K562 (cell line): ENCODE results near the gene CCDC7. TPM values are rescaled to one million over a fixed set of nuclear protein-coding genes. Genes with fewer than 3 reads are reported as not detected.

ENCODE experiments used
- FUS ChIP-seq: fragments of 200-400 bp; formaldehyde crosslinking; optimal IDR thresholded peaks from 2 replicates; pipeline ENCODE3; 2017; ENCODE audit warnings: low read depth, low read length
- GATAD2A ChIP-seq: fragments of 450-650 bp; IDR thresholded peaks from 2 replicates; pipeline ENCODE4 v1.6.1; 2017
- GTF2E2 ChIP-seq: fragments of 200-800 bp; sonication (Bioruptor generic); IDR thresholded peaks from 2 replicates; pipeline ENCODE4 v1.6.1; 2016; ENCODE audit warnings: missing genetic modification characterization, missing compliant biosample characterization
- MEF2D ChIP-seq: conservative IDR thresholded peaks from 2 replicates; pipeline ENCODE4 v1.6.1; 2016; ENCODE audit warnings: low read depth, missing genetic modification characterization, missing compliant biosample characterization
- PCBP2 ChIP-seq: fragments of 200-400 bp; formaldehyde crosslinking; IDR thresholded peaks from 2 replicates; pipeline ENCODE4 v1.6.1; 2018; ENCODE audit warnings: low read length, low read depth, mild to moderate bottlenecking, moderate library complexity; ENCODE audit not compliant: poor library complexity, severe bottlenecking
- PHB ChIP-seq: fragments of 250-450 bp; sonication (Bioruptor Pico); IDR thresholded peaks from 2 replicates; pipeline ENCODE4 v1.5.0; 2021
- RAD21 ChIP-seq, 2 experiments: fragments of 250-450 bp in 1 of 2; fragments of 450-650 bp in 1 of 2; sonication (Bioruptor Pico) in 1 of 2; formaldehyde crosslinking in 1 of 2; IDR thresholded peaks in 1 of 2; conservative IDR thresholded peaks in 1 of 2; 2 replicates each; pipeline versions ENCODE4 v1.4.0 to v1.8.0; 2020 to 2022; ENCODE audit warnings: mild to moderate bottlenecking in 2 of 2, moderate library complexity in 1 of 2
- SREBF1 ChIP-seq: fragments of 150-350 bp; IDR thresholded peaks from 2 replicates; pipeline ENCODE4 v1.6.1; 2014; ENCODE audit warnings: antibody characterized with exemption, low read depth, low read length, borderline replicate concordance
- TAF7 ChIP-seq: fragments of 450-650 bp; IDR thresholded peaks from 2 replicates; pipeline ENCODE4 v1.6.1; 2016; ENCODE audit warnings: missing genetic modification characterization, missing compliant biosample characterization
- TRIM24 ChIP-seq, 2 experiments: fragments of 450-650 bp; IDR thresholded peaks; 2 replicates each; pipeline ENCODE4 v1.6.1; 2016
- ZC3H4 ChIP-seq: sonication (generic); formaldehyde crosslinking; IDR thresholded peaks from 2 replicates; pipeline ENCODE4 v1.9.0; 2021; ENCODE audit warnings: missing genetic modification reagents, borderline replicate concordance
- ZNF584 ChIP-seq: fragments of 200-800 bp; sonication (Bioruptor generic); IDR thresholded peaks from 2 replicates; pipeline ENCODE4 v1.6.1; 2016; ENCODE audit warnings: low read depth, mild to moderate bottlenecking, missing genetic modification characterization, missing compliant biosample characterization
- ZNF589 ChIP-seq: fragments of 200-800 bp; sonication (Bioruptor generic); IDR thresholded peaks from 2 replicates; pipeline ENCODE4 v1.6.1; 2016; ENCODE audit warnings: low read depth, missing genetic modification characterization, missing compliant biosample characterization
- polyA plus RNA-seq, 8 experiments: library from polyadenylated mRNA; depleted of rRNA in 4 of 8; stranded (reverse) in 5 of 8; unstranded in 3 of 8; fragments of >200 nt; fragmentation: Nextera tagmentation in 2 of 8; fragmentation: Illumina TruSeq in 1 of 8; extraction: Ambion mirVana in 2 of 8; extraction: Trizol in 1 of 8; gene quantifications; 2 replicates each; pipeline versions ENCODE4 v1.2.1 to v1.2.3, GENCODE V29; 2011 to 2014; ENCODE audit warnings: inconsistent platforms in 1 of 8, missing spikeins in 1 of 8
- total RNA-seq, 7 experiments: library from RNA; depleted of rRNA in 6 of 7; stranded (reverse); fragments of >200 nt in 6 of 7; fragmentation: Illumina TruSeq in 2 of 7; extraction: Trizol in 2 of 7; gene quantifications; 2 replicates each; pipeline versions ENCODE4 v1.2.1 to v1.2.3, GENCODE V29; 2011 to 2021; ENCODE audit warnings: low replicate concordance in 1 of 7
- TF ChIP-seq, protein P1 (sequence below): sonication (generic); formaldehyde crosslinking; IDR thresholded peaks from 2 replicates; pipeline ENCODE4 v1.8.0; 2022; ENCODE audit warnings: mild to moderate bottlenecking, missing genetic modification reagents
- TF ChIP-seq, protein P2 (sequence below): fragments of 250-450 bp; sonication (Bioruptor Pico); IDR thresholded peaks from 2 replicates; pipeline ENCODE4 v1.8.0; 2021; ENCODE audit warnings: moderate library complexity, mild to moderate bottlenecking, inconsistent platforms
- TF ChIP-seq, protein P3 (sequence below): sonication (generic); formaldehyde crosslinking; IDR thresholded peaks from 2 replicates; pipeline ENCODE4 v1.8.0; 2022; ENCODE audit warnings: missing genetic modification reagents, mild to moderate bottlenecking, borderline replicate concordance
- TF ChIP-seq, protein P4 (sequence below): fragments of 450-650 bp; IDR thresholded peaks from 2 replicates; pipeline ENCODE4 v1.6.1; 2018; ENCODE audit warnings: mild to moderate bottlenecking, low read depth; ENCODE audit not compliant: partially characterized antibody
- TF ChIP-seq, protein P5 (sequence below): fragments of 450-650 bp; IDR thresholded peaks from 2 replicates; pipeline ENCODE4 v1.7.0; 2016; ENCODE audit warnings: borderline replicate concordance

Gene CCDC7
- total and polyA plus RNA-seq, 9 of the 15 experiments (the other 6 are each of a cell fraction or from before 2014, with no cell fraction given): 1.5 to 6.6 (median 2.7) TPM

DNA sequence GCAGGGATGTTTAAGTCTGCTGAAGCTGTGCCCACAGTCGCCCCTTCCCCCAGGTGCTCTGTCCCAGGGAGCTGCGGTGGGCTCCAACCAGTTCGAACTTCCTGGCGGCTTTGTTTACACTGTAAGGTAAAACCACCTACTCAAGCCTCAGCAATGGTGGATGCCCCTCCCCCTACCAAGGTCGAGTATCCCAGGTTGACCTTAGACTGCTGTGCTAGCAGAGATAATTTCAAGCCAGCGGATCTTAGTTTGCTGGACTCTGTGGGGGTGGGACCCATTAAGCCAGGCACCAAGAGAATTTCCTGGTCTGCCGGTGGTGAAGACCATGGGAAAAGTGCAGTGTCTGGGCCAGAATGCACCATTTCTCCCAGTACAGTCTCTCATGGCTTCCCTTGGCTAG lies 56.0 kb downstream of the CCDC7 start (continued):
- TF ChIP-seq, protein P1, sequence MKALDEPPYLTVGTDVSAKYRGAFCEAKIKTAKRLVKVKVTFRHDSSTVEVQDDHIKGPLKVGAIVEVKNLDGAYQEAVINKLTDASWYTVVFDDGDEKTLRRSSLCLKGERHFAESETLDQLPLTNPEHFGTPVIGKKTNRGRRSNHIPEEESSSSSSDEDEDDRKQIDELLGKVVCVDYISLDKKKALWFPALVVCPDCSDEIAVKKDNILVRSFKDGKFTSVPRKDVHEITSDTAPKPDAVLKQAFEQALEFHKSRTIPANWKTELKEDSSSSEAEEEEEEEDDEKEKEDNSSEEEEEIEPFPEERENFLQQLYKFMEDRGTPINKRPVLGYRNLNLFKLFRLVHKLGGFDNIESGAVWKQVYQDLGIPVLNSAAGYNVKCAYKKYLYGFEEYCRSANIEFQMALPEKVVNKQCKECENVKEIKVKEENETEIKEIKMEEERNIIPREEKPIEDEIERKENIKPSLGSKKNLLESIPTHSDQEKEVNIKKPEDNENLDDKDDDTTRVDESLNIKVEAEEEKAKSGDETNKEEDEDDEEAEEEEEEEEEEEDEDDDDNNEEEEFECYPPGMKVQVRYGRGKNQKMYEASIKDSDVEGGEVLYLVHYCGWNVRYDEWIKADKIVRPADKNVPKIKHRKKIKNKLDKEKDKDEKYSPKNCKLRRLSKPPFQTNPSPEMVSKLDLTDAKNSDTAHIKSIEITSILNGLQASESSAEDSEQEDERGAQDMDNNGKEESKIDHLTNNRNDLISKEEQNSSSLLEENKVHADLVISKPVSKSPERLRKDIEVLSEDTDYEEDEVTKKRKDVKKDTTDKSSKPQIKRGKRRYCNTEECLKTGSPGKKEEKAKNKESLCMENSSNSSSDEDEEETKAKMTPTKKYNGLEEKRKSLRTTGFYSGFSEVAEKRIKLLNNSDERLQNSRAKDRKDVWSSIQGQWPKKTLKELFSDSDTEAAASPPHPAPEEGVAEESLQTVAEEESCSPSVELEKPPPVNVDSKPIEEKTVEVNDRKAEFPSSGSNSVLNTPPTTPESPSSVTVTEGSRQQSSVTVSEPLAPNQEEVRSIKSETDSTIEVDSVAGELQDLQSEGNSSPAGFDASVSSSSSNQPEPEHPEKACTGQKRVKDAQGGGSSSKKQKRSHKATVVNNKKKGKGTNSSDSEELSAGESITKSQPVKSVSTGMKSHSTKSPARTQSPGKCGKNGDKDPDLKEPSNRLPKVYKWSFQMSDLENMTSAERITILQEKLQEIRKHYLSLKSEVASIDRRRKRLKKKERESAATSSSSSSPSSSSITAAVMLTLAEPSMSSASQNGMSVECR (CRISPR knock-in tag): no peak
- no peak for TF ChIP-seq FUS
- TF ChIP-seq TRIM24 (IDR thresholded peaks at IDR 0.05): peak; percentile 76 to 89; a peak in 2 of 4 replicates
- TF ChIP-seq, protein P2, sequence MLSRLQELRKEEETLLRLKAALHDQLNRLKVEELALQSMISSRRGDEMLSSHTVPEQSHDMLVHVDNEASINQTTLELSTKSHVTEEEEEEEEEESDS: no peak
- TF ChIP-seq GTF2E2 (tag): no peak
- peak in 1 of 2 experiments; percentile 17; a peak in 1 of 4 replicates for TF ChIP-seq RAD21 (CRISPR knock-in tag; conservative IDR thresholded peaks at IDR 0.05 in 1 of 2, IDR thresholded peaks at IDR 0.05 in 1 of 2)
- no peak for TF ChIP-seq SREBF1
- TF ChIP-seq, protein P3, sequence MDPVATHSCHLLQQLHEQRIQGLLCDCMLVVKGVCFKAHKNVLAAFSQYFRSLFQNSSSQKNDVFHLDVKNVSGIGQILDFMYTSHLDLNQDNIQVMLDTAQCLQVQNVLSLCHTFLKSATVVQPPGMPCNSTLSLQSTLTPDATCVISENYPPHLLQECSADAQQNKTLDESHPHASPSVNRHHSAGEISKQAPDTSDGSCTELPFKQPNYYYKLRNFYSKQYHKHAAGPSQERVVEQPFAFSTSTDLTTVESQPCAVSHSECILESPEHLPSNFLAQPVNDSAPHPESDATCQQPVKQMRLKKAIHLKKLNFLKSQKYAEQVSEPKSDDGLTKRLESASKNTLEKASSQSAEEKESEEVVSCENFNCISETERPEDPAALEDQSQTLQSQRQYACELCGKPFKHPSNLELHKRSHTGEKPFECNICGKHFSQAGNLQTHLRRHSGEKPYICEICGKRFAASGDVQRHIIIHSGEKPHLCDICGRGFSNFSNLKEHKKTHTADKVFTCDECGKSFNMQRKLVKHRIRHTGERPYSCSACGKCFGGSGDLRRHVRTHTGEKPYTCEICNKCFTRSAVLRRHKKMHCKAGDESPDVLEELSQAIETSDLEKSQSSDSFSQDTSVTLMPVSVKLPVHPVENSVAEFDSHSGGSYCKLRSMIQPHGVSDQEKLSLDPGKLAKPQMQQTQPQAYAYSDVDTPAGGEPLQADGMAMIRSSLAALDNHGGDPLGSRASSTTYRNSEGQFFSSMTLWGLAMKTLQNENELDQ (CRISPR knock-in tag): no peak
- TF ChIP-seq GATAD2A: 0 out of 2 replicates have a peak, but pooled peaks have one; percentile 47
- TF ChIP-seq PCBP2: no peak
- no peak for TF ChIP-seq ZNF584 (CRISPR knock-in tag)
- no peak for TF ChIP-seq MEF2D
- no peak for TF ChIP-seq TAF7 (tag)
- no peak for TF ChIP-seq ZC3H4 (CRISPR knock-in tag)
- no peak for TF ChIP-seq ZNF589 (CRISPR knock-in tag)
- TF ChIP-seq, protein P4, sequence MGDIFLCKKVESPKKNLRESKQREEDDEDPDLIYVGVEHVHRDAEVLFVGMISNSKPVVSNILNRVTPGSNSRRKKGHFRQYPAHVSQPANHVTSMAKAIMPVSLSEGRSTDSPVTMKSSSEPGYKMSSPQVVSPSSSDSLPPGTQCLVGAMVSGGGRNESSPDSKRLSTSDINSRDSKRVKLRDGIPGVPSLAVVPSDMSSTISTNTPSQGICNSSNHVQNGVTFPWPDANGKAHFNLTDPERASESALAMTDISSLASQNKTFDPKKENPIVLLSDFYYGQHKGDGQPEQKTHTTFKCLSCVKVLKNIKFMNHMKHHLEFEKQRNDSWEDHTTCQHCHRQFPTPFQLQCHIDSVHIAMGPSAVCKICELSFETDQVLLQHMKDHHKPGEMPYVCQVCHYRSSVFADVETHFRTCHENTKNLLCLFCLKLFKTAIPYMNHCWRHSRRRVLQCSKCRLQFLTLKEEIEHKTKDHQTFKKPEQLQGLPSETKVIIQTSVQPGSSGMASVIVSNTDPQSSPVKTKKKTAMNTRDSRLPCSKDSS: no peak
- TF ChIP-seq, protein P5, sequence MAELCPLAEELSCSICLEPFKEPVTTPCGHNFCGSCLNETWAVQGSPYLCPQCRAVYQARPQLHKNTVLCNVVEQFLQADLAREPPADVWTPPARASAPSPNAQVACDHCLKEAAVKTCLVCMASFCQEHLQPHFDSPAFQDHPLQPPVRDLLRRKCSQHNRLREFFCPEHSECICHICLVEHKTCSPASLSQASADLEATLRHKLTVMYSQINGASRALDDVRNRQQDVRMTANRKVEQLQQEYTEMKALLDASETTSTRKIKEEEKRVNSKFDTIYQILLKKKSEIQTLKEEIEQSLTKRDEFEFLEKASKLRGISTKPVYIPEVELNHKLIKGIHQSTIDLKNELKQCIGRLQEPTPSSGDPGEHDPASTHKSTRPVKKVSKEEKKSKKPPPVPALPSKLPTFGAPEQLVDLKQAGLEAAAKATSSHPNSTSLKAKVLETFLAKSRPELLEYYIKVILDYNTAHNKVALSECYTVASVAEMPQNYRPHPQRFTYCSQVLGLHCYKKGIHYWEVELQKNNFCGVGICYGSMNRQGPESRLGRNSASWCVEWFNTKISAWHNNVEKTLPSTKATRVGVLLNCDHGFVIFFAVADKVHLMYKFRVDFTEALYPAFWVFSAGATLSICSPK: no peak
- TF ChIP-seq PHB (CRISPR knock-in tag): no peak
